ENCODE results near the gene MYO7B. TPM values are rescaled to one million over a fixed set of nuclear protein-coding genes. Genes with fewer than 3 reads are reported as not detected.

MYO7B gene
- total RNA-seq, 1 donor from 2014 or later, result 0.78 TPM

GRCh38 chr2:127581516-127582490, 46.3 kb downstream of the MYO7B start:
- peak; percentile 57 for DNase-seq (ENCODE audit: low spot score)
- intact Hi-C loops (cut with DNase I), result no loop called here

GRCh38 chr2:127582863-127583861, 47.7 kb downstream of the MYO7B start:
- intact Hi-C loops (cut with DNase I), result no loop called here

GRCh38 chr2:127584047-127584446, 48.6 kb downstream of the MYO7B start:
- intact Hi-C loops (cut with DNase I), result no loop called here
- peak; percentile 33 for DNase-seq (ENCODE audit: low spot score)

More at GRCh38 chr2:127582863-127583861, 47.7 kb downstream of the MYO7B start:
- DNase-seq (ENCODE audit: low spot score), result peak; percentile 36

DNA sequence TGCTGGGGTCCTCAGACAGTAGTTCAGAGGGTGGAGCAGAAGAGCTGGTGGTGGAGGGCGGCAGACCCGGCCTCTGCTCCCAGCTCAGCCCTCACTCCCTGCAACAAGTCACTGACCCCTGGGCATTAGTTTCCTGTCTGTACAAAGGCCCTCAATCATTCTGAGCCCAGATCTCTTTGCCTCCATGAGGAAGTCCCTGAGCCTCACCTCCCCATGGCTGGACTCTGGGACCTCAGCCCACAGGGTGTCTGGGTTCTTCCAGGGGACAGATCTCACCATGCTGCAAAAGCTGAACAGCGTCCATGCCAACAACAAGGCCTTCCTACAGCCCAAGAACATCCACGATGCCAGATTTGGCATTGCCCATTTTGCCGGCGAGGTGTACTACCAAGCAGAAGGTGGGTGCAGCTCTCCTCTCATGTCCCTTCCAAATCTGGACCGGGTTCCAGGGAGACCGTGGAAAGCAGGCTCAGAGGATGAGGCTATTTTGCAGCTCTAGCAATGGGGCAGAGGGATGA, 49.1 kb downstream of the MYO7B start:
- DNase-seq (ENCODE audit: low spot score), result peak; percentile 50

DNA sequence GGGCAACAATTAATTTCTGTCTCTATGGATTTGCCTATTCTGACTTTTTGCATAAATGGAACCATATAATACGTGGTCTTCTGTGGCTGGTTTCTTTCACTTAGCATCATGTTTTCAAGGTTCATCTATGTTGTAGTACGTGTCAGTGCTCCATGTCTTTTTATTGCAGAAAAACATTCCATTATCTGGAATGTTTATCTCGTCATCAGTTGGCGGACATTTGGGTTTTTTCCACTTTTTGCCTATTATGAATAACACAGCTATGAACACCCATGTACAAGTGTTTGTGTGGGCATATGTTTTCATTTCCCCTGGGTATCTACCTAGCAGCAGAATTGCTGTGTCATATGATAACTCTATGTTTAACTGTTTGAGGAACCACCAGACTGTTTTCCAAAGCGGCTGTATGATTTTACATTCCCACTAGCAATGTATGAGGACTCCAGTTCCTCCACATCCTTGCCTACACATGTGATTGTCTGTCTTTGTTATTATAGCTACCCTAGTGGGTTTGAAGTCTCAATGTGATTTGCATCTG, 49.9 kb downstream of the MYO7B start:
- DNase-seq (ENCODE audit: low spot score), result no peak
- intact Hi-C loops (cut with DNase I), result no loop called here

More for the DNA sequence above, 49.1 kb downstream of the MYO7B start:
- intact Hi-C loops (cut with DNase I), result no loop called here

DNA sequence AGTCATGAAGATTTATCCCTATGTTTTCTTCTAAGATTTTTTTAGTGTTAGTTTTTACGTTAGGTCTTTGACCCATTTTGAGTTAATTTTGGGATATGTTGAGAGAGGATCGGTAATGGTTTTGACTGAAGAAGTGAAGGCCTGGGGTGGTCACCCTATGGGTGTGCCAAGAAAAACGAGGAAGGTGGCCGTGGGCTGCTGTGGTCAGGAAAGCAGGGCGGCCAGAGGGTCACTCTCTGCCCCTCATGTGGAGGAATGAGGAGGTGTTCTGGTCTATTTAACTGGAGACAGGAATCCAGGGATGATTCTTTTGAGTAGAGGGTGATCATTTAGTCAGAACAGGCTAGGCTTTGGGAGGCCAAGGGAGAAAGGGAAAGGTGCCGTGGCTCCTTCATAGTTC, 50.7 kb downstream of the MYO7B start:
- intact Hi-C loops (cut with DNase I), result no loop called here
- peak; percentile 31 for DNase-seq (ENCODE audit: low spot score)

- DNase-seq (ENCODE audit: low spot score), result peak; percentile 43
- intact Hi-C loops (cut with DNase I), result no loop called here
Observed at GRCh38 chr2:127586746-127587295, 51.3 kb downstream of the MYO7B start.

DNA sequence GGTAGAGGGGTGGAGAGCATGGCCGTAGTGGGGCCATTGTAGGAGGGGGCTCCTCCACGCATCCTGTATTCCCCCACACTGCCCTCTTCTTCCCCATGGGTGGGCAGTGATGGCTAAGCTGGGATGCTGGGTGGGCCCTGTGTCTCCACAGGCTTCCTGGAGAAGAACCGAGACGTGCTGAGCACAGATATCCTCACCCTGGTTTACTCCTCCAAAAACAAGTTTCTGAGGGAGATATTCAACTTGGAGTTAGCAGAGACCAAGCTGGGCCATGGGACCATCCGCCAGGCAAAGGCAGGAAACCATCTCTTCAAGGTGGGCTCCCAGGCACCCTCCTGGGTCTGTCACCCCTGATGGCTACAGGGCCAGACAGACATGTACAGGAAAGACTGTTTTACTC, 52.8 kb downstream of the MYO7B start:
- peak; percentile 26 for DNase-seq (ENCODE audit: low spot score)
- intact Hi-C loops (cut with DNase I), result no loop called here

DNA sequence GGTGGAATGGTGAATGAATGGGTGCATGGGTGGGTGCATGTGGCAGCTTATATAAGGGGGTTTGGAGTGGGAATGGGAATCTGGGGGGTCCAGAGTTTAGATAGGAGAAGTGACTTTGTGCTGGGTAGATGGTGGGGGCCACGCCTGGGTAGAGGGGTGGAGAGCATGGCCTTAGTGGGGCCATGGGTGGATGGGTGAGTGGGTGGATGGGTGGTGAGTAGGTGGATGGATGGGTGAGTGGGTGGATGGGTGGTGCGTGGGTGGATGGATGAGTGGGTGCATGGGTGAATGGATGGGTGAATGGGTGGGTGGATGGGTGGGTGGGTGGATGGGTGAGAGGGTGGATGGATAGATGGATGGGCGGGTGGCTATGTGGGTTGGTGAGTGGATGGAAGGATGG, 53.9 kb downstream of the MYO7B start:
- intact Hi-C loops (cut with DNase I), result no loop called here
- DNase-seq (ENCODE audit: low spot score), result peak; percentile 33

GRCh38 chr2:127589841-127590240, 54.4 kb downstream of the MYO7B start:
- intact Hi-C loops (cut with DNase I), result loop anchor here (5.0 kb wide), 2 partner anchors 102 to 282 kb away; no protein-coding TSS in a partner anchor
- DNase-seq (ENCODE audit: low spot score), result peak; percentile 9

- intact Hi-C loops (cut with DNase I), result loop anchor here (5.0 kb wide), 2 partner anchors 102 to 282 kb away; no protein-coding TSS in a partner anchor
- peak; percentile 61 for DNase-seq (ENCODE audit: low spot score)
Observed at GRCh38 chr2:127590386-127591190, 55.1 kb downstream of the MYO7B start.

GRCh38 chr2:127591221-127591923, 55.9 kb downstream of the MYO7B start:
- intact Hi-C loops (cut with DNase I), result loop anchor here (5.0 kb wide), 2 partner anchors 101 to 281 kb away; no protein-coding TSS in a partner anchor
- peak; percentile 76 for DNase-seq (ENCODE audit: low spot score)

DNA sequence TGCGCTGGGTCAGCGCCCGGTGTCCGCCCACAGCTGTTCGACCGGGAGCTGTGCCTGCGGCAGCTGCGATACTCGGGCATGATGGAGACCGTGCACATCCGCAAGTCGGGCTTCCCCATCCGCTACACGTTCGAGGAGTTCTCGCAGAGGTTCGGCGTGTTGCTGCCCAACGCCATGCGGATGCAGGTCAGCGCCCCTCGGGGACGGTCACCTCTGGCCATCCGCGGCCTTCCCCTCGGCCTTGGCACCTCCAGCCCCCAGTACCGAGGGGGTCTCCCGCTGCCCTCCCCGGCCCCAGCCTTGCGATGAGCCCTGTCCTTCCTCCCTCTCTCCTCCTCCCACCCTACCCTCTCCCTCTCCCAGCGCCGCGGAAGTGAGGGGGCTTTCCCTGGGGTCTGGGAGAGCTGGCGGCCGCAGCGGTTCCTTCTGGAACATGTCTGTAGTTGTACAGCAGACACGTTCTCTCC, 57.3 kb downstream of the MYO7B start:
- intact Hi-C loops (cut with DNase I), result loop anchor here (5.0 kb wide), 2 partner anchors 100 to 280 kb away; no protein-coding TSS in a partner anchor

DNA sequence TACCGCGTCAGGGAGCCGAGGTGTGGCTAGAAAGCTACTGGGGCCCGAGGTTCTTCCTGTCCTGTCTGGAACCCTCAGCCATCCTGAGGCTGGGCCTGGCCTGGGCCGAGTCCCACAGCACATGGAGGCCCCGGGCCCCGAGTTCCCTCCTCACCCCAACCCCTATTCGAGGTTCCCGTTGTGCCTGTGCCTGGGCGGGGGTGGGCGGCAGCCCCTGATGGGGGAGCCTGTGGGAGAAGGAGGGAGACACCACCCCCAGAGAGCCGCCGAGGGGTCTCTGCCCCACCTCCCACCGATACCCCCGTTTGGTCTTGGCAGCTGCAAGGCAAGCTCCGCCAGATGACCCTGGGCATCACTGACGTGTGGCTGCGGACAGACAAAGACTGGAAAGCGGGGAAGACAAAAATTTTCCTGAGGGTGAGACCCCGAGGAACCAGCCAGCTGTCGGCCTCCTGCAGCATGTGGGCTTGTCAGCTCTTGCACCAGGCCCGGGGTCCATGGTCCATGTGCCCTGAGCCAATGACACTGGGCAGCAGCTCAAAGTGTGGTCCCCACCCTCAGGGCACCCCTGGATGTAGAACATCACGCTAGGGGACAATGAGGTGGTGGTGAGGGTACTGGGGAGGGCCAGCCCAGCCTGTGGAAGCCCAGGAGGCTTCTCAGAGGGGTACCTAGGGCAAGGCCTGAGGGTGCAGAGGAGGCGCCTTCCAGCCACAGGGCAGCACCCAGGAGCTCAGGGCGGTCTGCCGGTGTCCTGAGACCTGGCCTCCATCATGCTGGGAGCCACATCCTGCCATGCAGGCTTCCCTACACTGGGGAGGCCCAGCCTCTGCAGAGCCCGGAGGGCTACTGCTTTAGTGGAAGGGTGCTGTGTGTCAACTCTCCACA, 58.0 kb downstream of the MYO7B start:
- DNase-seq (ENCODE audit: low spot score), result peak; percentile 71
- intact Hi-C loops (cut with DNase I), result loop anchor here (5.0 kb wide), 2 partner anchors 99 to 279 kb away; no protein-coding TSS in a partner anchor

More for the DNA sequence above, 57.3 kb downstream of the MYO7B start:
- peak; percentile 74 for DNase-seq (ENCODE audit: low spot score)

GRCh38 chr2:127594116-127594591, 58.7 kb downstream of the MYO7B start:
- intact Hi-C loops (cut with DNase I), result loop anchor here (5.0 kb wide), 2 partner anchors 98 to 278 kb away; no protein-coding TSS in a partner anchor

More at GRCh38 chr2:127594116-127594591, 58.7 kb downstream of the MYO7B start:
- DNase-seq (ENCODE audit: low spot score), result peak; percentile 59

All from cardiac septum (tissue), 1 donor.